ENCODE results near the gene SCYL1. TPM values are rescaled to one million over a fixed set of nuclear protein-coding genes. Genes with fewer than 3 reads are reported as not detected.
A peak's percentile ranks its signal among the peaks of the same experiment; 100 is the strongest.

The SCYL1 gene
- total RNA-seq, 1 donor from 2014 or later: 80.0 TPM

- Mint-ChIP-seq H3K4me1 (ENCODE audit: low read depth, unreplicated experiment) (peaks cover 59% of the 10 kb centered on the region), H3K4me3 (ENCODE audit: unreplicated experiment) (peak overlapping the region; percentile 78), H3K9me3 (ENCODE audit: unreplicated experiment) (peaks cover 20% of the 10 kb centered on the region), H3K36me3 (ENCODE audit: unreplicated experiment) (no peaks in the 10 kb centered on the region), H3K27ac (ENCODE audit: unreplicated experiment) (peak overlapping the region; percentile 99), H3K27me3 (ENCODE audit: unreplicated experiment) (peaks cover 18% of the 10 kb centered on the region)
- TF ChIP-seq CTCF (IDR thresholded peaks at IDR 0.05; ENCODE audit: partially characterized antibody, unreplicated experiment): no peak
- DNase-seq: no peak
Measured at GRCh38 chr11:65493367-65494176, 31.3 kb upstream of the SCYL1 start.

GRCh38 chr11:65496304-65497140 is 28.4 kb upstream of the SCYL1 start:
- Mint-ChIP-seq H3K27ac (ENCODE audit: unreplicated experiment) (peak overlapping the region; percentile 99), H3K4me3 (ENCODE audit: unreplicated experiment) (peak overlapping the region; percentile 87), H3K9me3 (ENCODE audit: unreplicated experiment) (peaks cover 21% of the 10 kb centered on the region), H3K4me1 (ENCODE audit: low read depth, unreplicated experiment) (peaks cover 36% of the 10 kb centered on the region), H3K36me3 (ENCODE audit: unreplicated experiment) (peaks cover 2% of the 10 kb centered on the region), H3K27me3 (ENCODE audit: unreplicated experiment) (peaks cover 13% of the 10 kb centered on the region)
- TF ChIP-seq CTCF (IDR thresholded peaks at IDR 0.05; ENCODE audit: partially characterized antibody, unreplicated experiment): no peak
- no peak for DNase-seq

- Mint-ChIP-seq H3K9me3 (ENCODE audit: unreplicated experiment) (peaks cover 27% of the 10 kb centered on the region), H3K36me3 (ENCODE audit: unreplicated experiment) (peaks cover 11% of the 10 kb centered on the region), H3K4me1 (ENCODE audit: low read depth, unreplicated experiment) (peaks cover 28% of the 10 kb centered on the region), H3K27me3 (ENCODE audit: unreplicated experiment) (peaks cover 9% of the 10 kb centered on the region), H3K27ac (ENCODE audit: unreplicated experiment) (peak overlapping the region; percentile 99), H3K4me3 (ENCODE audit: unreplicated experiment) (peak overlapping the region; percentile 87)
- DNase-seq: peak; percentile 99
- no peak for TF ChIP-seq CTCF (IDR thresholded peaks at IDR 0.05; ENCODE audit: partially characterized antibody, unreplicated experiment)
Measured at GRCh38 chr11:65497141-65498041, 27.5 kb upstream of the SCYL1 start.

- peaks cover 22% of the 10 kb centered on the region for H3K4me1 Mint-ChIP-seq (ENCODE audit: low read depth, unreplicated experiment)
- H3K27me3 Mint-ChIP-seq (ENCODE audit: unreplicated experiment): peaks cover 13% of the 10 kb centered on the region
- no peak overlapping the region for H3K4me3 Mint-ChIP-seq (ENCODE audit: unreplicated experiment)
- peaks cover 17% of the 10 kb centered on the region for H3K36me3 Mint-ChIP-seq (ENCODE audit: unreplicated experiment)
- no peak for DNase-seq
- H3K27ac Mint-ChIP-seq (ENCODE audit: unreplicated experiment): no peak overlapping the region
- TF ChIP-seq CTCF (IDR thresholded peaks at IDR 0.05; ENCODE audit: partially characterized antibody, unreplicated experiment): no peak
- peaks cover 32% of the 10 kb centered on the region for H3K9me3 Mint-ChIP-seq (ENCODE audit: unreplicated experiment)
Measured at GRCh38 chr11:65498042-65498726, 26.7 kb upstream of the SCYL1 start.

Measured in glutamatergic neuron (in vitro differentiated cells).